Stimulated activated CD4-positive, alpha-beta T cell treated with anti-CD3 and anti-CD28 coated beads, Interleukin-15, amount 100 ng/mL, for 24 hours (primary cell): ENCODE data around the gene MYH14.

Source experiments
- DNase-seq: peaks from one replicate; pipeline ENCODE4 v3.0.0-alpha.2; 2020

MYH14 gene

GRCh38 chr19:50300051-50300450 lies 96.6 kb downstream of the MYH14 start:
- no peak for DNase-seq

GRCh38 chr19:50300814-50301606 lies 97.6 kb downstream of the MYH14 start:
- peak; percentile 37 for DNase-seq

- no peak for DNase-seq
These were observed 98.2 kb downstream of the MYH14 start for GRCh38 chr19:50301607-50301971.

GRCh38 chr19:50303558-50303957 lies 100.1 kb downstream of the MYH14 start:
- no peak for DNase-seq

GRCh38 chr19:50308991-50309390 lies 105.6 kb downstream of the MYH14 start:
- DNase-seq: no peak

- DNase-seq: no peak
These were observed 106.1 kb downstream of the MYH14 start for GRCh38 chr19:50309396-50310125.

GRCh38 chr19:50310759-50311465 lies 107.5 kb downstream of the MYH14 start:
- DNase-seq: no peak

GRCh38 chr19:50311723-50312635 lies 108.6 kb downstream of the MYH14 start:
- DNase-seq: peak; percentile 36

GRCh38 chr19:50312967-50313811 lies 109.8 kb downstream of the MYH14 start:
- DNase-seq: no peak

GRCh38 chr19:50313812-50314536 lies 110.6 kb downstream of the MYH14 start:
- DNase-seq: no peak

- DNase-seq: no peak
These were observed 111.6 kb downstream of the MYH14 start for GRCh38 chr19:50314724-50315708.

- peak; percentile 59 for DNase-seq
These were observed 112.5 kb downstream of the MYH14 start for GRCh38 chr19:50315773-50316448.

- DNase-seq: no peak
These were observed 113.7 kb downstream of the MYH14 start for GRCh38 chr19:50317115-50317514.

GRCh38 chr19:50318438-50318837 lies 115.0 kb downstream of the MYH14 start:
- no peak for DNase-seq

- no peak for DNase-seq
These were observed 115.7 kb downstream of the MYH14 start for GRCh38 chr19:50319156-50319555.

- no peak for DNase-seq
These were observed 116.6 kb downstream of the MYH14 start for GRCh38 chr19:50320051-50320450.

- DNase-seq: no peak
These were observed 117.2 kb downstream of the MYH14 start for GRCh38 chr19:50320596-50320995.

GRCh38 chr19:50321831-50322230 lies 118.4 kb downstream of the MYH14 start:
- no peak for DNase-seq

- DNase-seq: no peak
These were observed 118.8 kb downstream of the MYH14 start for GRCh38 chr19:50322234-50322633.
